Suprapubic skin (tissue), 4 donors: ENCODE measurements around the gene MTMR2. TPM values are rescaled to one million over a fixed set of nuclear protein-coding genes. Genes with fewer than 3 reads are reported as not detected.

Experiments
- DNase-seq, 2 donors: peaks; one replicate each; pipeline ENCODE4 v3.0.0-alpha.2; 2019; ENCODE audit warnings: low spot score in 2 of 2
- H3K27ac ChIP-seq: fragments of 200-600 bp; sonication (generic); one replicate; pipeline ENCODE4 v1.5.1; 2019
- H3K27me3 ChIP-seq: fragments of 200-600 bp; sonication (generic); one replicate; pipeline ENCODE4 v1.5.1; 2019
- H3K36me3 ChIP-seq: fragments of 200-600 bp; sonication (generic); one replicate; pipeline ENCODE4 v1.5.1; 2019
- H3K4me1 ChIP-seq: fragments of 200-600 bp; sonication (generic); one replicate; pipeline ENCODE4 v1.5.1; 2019
- H3K4me3 ChIP-seq: fragments of 200-600 bp; sonication (generic); one replicate; pipeline ENCODE4 v1.5.1; 2019; ENCODE audit warnings: mild to moderate bottlenecking
- H3K9me3 ChIP-seq: fragments of 200-600 bp; sonication (generic); one replicate; pipeline ENCODE4 v1.5.1; 2019
- EP300 ChIP-seq: sonication (generic); formaldehyde crosslinking; IDR thresholded peaks from one replicate; pipeline ENCODE4 v1.6.1; 2017; ENCODE audit warnings: antibody characterized with exemption
- POLR2A ChIP-seq, 2 donors: fragments of 450-650 bp; IDR thresholded peaks; one replicate each; pipeline ENCODE4 v1.6.1; 2017; ENCODE audit warnings: antibody characterized with exemption in 2 of 2, mild to moderate bottlenecking in 2 of 2, moderate library complexity in 2 of 2
- POLR2AphosphoS5 ChIP-seq, 3 donors: sonication (generic); formaldehyde crosslinking; IDR thresholded peaks; one replicate each; pipeline ENCODE4 v1.6.1; 2017; ENCODE audit warnings: antibody characterized with exemption in 3 of 3
- WGBS: methylation state at CpG from one replicate; pipeline ENCODE4 v1.1.5; 2018; 5-methylcytosine and 5-hydroxymethylcytosine counted together
- total RNA-seq, 4 donors: library from RNA; depleted of rRNA; stranded (reverse); fragments of >200 nt; gene quantifications; one replicate each; pipeline ENCODE4 v1.1.0, GENCODE V29; 2016
- TF ChIP-seq, protein P1 (sequence below), 2 donors: fragments of 200-600 bp in 1 of 2; fragments of 450-650 bp in 1 of 2; sonication (generic) in 1 of 2; IDR thresholded peaks; one replicate each; pipeline ENCODE4 v1.5.1; 2016 to 2019; ENCODE audit warnings: antibody characterized with exemption in 2 of 2, mild to moderate bottlenecking in 1 of 2, moderate library complexity in 1 of 2

The MTMR2 gene
- total RNA-seq, 4 donors from 2014 or later = 13.4 to 16.4 (median 15.0) TPM

DNA sequence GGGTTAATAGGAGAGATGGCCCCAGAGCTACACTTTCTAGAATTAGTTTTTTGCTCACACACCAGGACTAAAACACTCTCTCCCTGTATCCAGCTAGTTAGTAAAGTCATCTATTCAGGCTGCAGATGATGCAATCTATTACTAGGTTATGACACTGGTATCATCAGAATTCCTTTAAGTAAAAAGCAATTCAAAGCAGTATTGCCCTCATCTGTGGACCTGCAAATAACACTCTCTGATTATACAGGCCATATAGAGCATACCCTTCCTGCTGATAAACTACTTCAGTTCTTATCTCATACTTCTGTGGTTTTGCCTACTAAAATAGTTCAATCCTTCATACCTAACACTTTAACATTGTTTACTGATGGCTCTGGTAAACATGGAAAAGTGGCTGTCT is 13.5 kb upstream of the MTMR2 start:
- H3K36me3 ChIP-seq = no peaks in the 10 kb centered on the region
- H3K4me3 ChIP-seq = no peak overlapping the region
- no peaks in the 10 kb centered on the region for H3K27me3 ChIP-seq
- H3K4me1 ChIP-seq = no peaks in the 10 kb centered on the region
- DNase-seq = no peak
- TF ChIP-seq EP300 (no peak), POLR2AphosphoS5 (IDR thresholded peaks at IDR 0.05) (no peak), POLR2A (IDR thresholded peaks at IDR 0.05) (no peak)
- TF ChIP-seq, protein P1, sequence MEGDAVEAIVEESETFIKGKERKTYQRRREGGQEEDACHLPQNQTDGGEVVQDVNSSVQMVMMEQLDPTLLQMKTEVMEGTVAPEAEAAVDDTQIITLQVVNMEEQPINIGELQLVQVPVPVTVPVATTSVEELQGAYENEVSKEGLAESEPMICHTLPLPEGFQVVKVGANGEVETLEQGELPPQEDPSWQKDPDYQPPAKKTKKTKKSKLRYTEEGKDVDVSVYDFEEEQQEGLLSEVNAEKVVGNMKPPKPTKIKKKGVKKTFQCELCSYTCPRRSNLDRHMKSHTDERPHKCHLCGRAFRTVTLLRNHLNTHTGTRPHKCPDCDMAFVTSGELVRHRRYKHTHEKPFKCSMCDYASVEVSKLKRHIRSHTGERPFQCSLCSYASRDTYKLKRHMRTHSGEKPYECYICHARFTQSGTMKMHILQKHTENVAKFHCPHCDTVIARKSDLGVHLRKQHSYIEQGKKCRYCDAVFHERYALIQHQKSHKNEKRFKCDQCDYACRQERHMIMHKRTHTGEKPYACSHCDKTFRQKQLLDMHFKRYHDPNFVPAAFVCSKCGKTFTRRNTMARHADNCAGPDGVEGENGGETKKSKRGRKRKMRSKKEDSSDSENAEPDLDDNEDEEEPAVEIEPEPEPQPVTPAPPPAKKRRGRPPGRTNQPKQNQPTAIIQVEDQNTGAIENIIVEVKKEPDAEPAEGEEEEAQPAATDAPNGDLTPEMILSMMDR (IDR thresholded peaks at IDR 0.05) = no peak
- H3K9me3 ChIP-seq = peaks cover 4% of the 10 kb centered on the region
- H3K27ac ChIP-seq = no peak overlapping the region

DNA sequence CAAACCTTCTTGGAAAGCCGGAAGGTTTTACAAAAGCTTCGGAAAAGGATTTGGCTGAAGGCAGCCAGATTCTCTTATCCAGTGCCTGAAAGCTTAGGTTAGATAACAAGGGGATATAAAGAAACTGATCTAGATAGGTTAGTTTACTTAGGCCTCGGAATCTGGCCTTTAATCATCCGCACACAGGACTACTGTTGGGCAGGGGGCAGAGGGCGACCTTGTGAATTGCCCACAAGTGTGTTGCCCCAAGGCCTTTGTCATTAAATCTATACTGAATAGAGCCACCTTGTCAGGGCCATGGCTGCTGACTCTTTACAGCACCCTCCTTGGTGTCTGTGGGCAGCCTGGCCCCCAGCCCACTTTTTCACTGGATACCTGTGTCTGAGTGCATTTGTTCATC is 9.7 kb upstream of the MTMR2 start:
- TF ChIP-seq POLR2A (IDR thresholded peaks at IDR 0.05) (no peak), EP300 (no peak), POLR2AphosphoS5 (IDR thresholded peaks at IDR 0.05) (no peak)
- TF ChIP-seq, protein P1 (IDR thresholded peaks at IDR 0.05) = no peak
- Histone ChIP-seq H3K27me3 (no peaks in the 10 kb centered on the region), H3K4me1 (no peaks in the 10 kb centered on the region), H3K4me3 (no peak overlapping the region), H3K9me3 (peaks cover 5% of the 10 kb centered on the region), H3K36me3 (no peaks in the 10 kb centered on the region), H3K27ac (no peak overlapping the region)
- no peak for DNase-seq
- 83% methylated on average over 5 of the region's 5 CpGs for WGBS

DNA sequence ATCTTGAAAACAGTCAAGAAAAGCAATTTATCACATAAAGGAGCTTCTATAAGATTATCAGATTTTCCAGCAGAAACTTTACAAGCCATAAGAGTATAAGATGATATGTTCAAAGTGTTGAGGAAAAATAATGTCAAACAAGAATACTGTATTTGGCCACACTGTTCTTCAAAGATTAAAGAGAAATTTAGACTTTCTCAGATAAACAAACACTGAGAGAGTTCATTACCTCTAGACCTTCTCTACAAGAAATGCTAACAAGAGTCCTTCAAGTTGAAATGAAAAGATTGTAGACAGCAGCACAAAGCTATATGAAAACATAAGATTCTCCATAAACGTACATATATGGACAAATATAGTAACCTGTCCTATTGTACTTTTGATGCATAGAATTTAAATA is 8.0 kb upstream of the MTMR2 start:
- Histone ChIP-seq H3K4me1 (no peaks in the 10 kb centered on the region), H3K9me3 (peaks cover 5% of the 10 kb centered on the region), H3K27ac (no peak overlapping the region), H3K36me3 (no peaks in the 10 kb centered on the region), H3K27me3 (no peaks in the 10 kb centered on the region), H3K4me3 (no peak overlapping the region)
- WGBS = 92% methylated on average over 1 of the region's 1 CpG
- no peak for DNase-seq
- no peak for TF ChIP-seq POLR2A (IDR thresholded peaks at IDR 0.05)
- TF ChIP-seq POLR2AphosphoS5 (IDR thresholded peaks at IDR 0.05) = no peak
- TF ChIP-seq, protein P1 (IDR thresholded peaks at IDR 0.05) = no peak
- no peak for TF ChIP-seq EP300

DNA sequence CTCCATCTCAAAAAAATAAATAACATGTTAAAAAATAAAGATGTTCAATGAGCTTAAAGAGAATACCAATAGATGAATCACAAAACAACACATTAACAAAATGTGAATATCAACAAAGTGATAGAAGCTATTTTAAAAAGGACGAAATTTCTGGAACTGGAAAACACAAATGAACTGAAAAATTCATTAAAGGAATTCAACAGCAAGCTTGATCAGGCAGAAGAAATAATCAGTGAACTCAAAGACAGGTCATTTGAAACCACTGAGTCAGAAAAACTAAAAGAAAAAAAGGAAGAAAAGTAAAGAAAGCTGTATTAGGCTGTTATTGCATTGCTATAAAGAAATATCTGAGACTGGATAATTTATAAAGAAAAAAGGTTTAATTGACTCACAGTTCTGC is 7.0 kb upstream of the MTMR2 start:
- no peak overlapping the region for H3K27ac ChIP-seq
- TF ChIP-seq POLR2AphosphoS5 (IDR thresholded peaks at IDR 0.05) (no peak), EP300 (no peak), POLR2A (IDR thresholded peaks at IDR 0.05) (no peak)
- TF ChIP-seq, protein P1 (IDR thresholded peaks at IDR 0.05) = no peak
- H3K4me1 ChIP-seq = no peaks in the 10 kb centered on the region
- H3K27me3 ChIP-seq = no peaks in the 10 kb centered on the region
- H3K36me3 ChIP-seq = no peaks in the 10 kb centered on the region
- no peak overlapping the region for H3K4me3 ChIP-seq
- DNase-seq = no peak
- 78% methylated on average over 1 of the region's 1 CpG for WGBS
- peaks cover 5% of the 10 kb centered on the region for H3K9me3 ChIP-seq

DNA sequence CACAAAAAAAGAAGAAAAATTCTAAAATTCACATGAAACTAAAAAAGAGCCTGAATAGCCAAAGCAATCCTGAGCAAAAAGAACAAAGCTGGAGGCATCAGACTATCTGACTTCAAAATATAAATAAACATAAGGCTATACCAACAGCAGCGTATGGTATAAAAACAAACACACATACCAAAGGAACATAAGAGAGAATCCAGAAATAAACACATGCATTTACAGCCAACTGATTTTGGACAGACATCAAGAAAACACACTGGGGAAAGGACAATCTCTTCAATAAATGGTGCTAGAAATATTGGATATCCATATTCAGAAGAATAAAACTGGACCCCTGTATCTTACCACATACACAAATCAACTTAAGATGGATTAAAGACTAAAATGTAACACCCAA is 2.8 kb upstream of the MTMR2 start:
- Histone ChIP-seq H3K4me1 (peaks cover 27% of the 10 kb centered on the region), H3K27me3 (no peaks in the 10 kb centered on the region), H3K4me3 (no peak overlapping the region), H3K9me3 (no peaks in the 10 kb centered on the region), H3K27ac (no peak overlapping the region), H3K36me3 (no peaks in the 10 kb centered on the region)
- DNase-seq = no peak
- 80% methylated on average over 1 of the region's 1 CpG for WGBS
- TF ChIP-seq POLR2A (IDR thresholded peaks at IDR 0.05) = no peak
- TF ChIP-seq EP300 = no peak
- TF ChIP-seq, protein P1 (IDR thresholded peaks at IDR 0.05) = no peak
- no peak for TF ChIP-seq POLR2AphosphoS5 (IDR thresholded peaks at IDR 0.05)
